Activated CD4-positive, alpha-beta T cell treated with anti-CD3 and anti-CD28 coated beads for 48 hours (primary cell): ENCODE results near the gene IVNS1ABP.
"Not testable (repeated sequence)": the region's sequence is repeated elsewhere in the genome, so short reads cannot be mapped to it uniquely, and the experiment has no call there.

Source experiments
- DNase-seq: peaks from one replicate; pipeline ENCODE4 v3.0.0-alpha.2; 2020

IVNS1ABP gene

GRCh38 chr1:185317034-185317885 is at the start of gene IVNS1ABP:
Gene IVNS1ABP (minus strand): TSS chr1:185317243. CDS start chr1:185309493, 7,750 bp downstream.
- DNase-seq = peak; percentile 94

- no peak for DNase-seq
Measured at GRCh38 chr1:185365951-185366350, 48.9 kb upstream of the IVNS1ABP start.

- DNase-seq = not testable (repeated sequence)
Measured at GRCh38 chr1:185364528-185364927, 47.5 kb upstream of the IVNS1ABP start.

- DNase-seq = no peak
Measured at GRCh38 chr1:185363205-185363604, 46.2 kb upstream of the IVNS1ABP start.

GRCh38 chr1:185360714-185361113 is 43.7 kb upstream of the IVNS1ABP start:
- no peak for DNase-seq

- DNase-seq = no peak
Measured at GRCh38 chr1:185358957-185359356, 41.9 kb upstream of the IVNS1ABP start.

- DNase-seq = no peak
Measured at GRCh38 chr1:185355947-185356346, 38.9 kb upstream of the IVNS1ABP start.

- DNase-seq = no peak
Measured at GRCh38 chr1:185353124-185353523, 36.1 kb upstream of the IVNS1ABP start.

GRCh38 chr1:185351734-185352466 is 34.9 kb upstream of the IVNS1ABP start:
- no peak for DNase-seq

- DNase-seq = no peak
Measured at GRCh38 chr1:185350027-185350442, 33.0 kb upstream of the IVNS1ABP start.

- no peak for DNase-seq
Measured at GRCh38 chr1:185349556-185349955, 32.5 kb upstream of the IVNS1ABP start.

- no peak for DNase-seq
Measured at GRCh38 chr1:185348985-185349384, 31.9 kb upstream of the IVNS1ABP start.

- DNase-seq = no peak
Measured at GRCh38 chr1:185348296-185348695, 31.3 kb upstream of the IVNS1ABP start.

- DNase-seq = no peak
Measured at GRCh38 chr1:185345913-185346720, 29.1 kb upstream of the IVNS1ABP start.

- DNase-seq = no peak
Measured at GRCh38 chr1:185343306-185343705, 26.3 kb upstream of the IVNS1ABP start.

GRCh38 chr1:185342672-185343259 is 25.7 kb upstream of the IVNS1ABP start:
- DNase-seq = no peak

GRCh38 chr1:185342017-185342416 is 25.0 kb upstream of the IVNS1ABP start:
- no peak for DNase-seq

GRCh38 chr1:185341196-185341781 is 24.2 kb upstream of the IVNS1ABP start:
- no peak for DNase-seq

GRCh38 chr1:185338719-185339622 is 21.9 kb upstream of the IVNS1ABP start:
- DNase-seq = peak; percentile 23

GRCh38 chr1:185337246-185337645 is 20.2 kb upstream of the IVNS1ABP start:
- no peak for DNase-seq

- DNase-seq = no peak
Measured at GRCh38 chr1:185334182-185334581, 17.1 kb upstream of the IVNS1ABP start.
